A549 (cell line): ENCODE measurements around the gene PPOX. TPM values are rescaled to one million over a fixed set of nuclear protein-coding genes. Genes with fewer than 3 reads are reported as not detected.

Experiments used
- ATAC-seq, 2 experiments: fragments of 200-7000 bp in 1 of 2; fragments of >200 bp in 1 of 2; cut with Nextera tagmentation in 1 of 2; cut with Tn5 transposase in 1 of 2; 3 replicates each; pipeline versions ENCODE4 v1.8.0 to v1.9.1; 2018 to 2020; ENCODE audit warnings: mild to moderate bottlenecking in 1 of 2, moderate library complexity in 1 of 2
- CTCF ChIA-PET: fragments of 300-600 bp; sonication (Branson Sonifier 250); formaldehyde crosslinking; extraction: SDS; loops from one replicate; lab custom pipeline; 2021; ENCODE audit warnings: antibody characterized with exemption, inconsistent platforms; lab: Yijun Ruan, JAX
- POLR2A ChIA-PET: fragments of 350-600 bp; formaldehyde crosslinking; extraction: SDS; loops from one replicate; lab custom pipeline; 2021; ENCODE audit warnings: antibody characterized with exemption, inconsistent platforms; lab: Yijun Ruan, JAX
- DNase-seq, 2 experiments: peaks; one replicate each; pipeline versions ENCODE4 v3.0.0 to v3.0.0-alpha.2; 2011 to 2016; ENCODE audit warnings: low read depth in 1 of 2, low spot score in 1 of 2
- FAIRE-seq: peaks from 2 replicates; lab custom pipeline; 2011; peaks lifted over from hg19 to GRCh38; lab: Jason Lieb, UNC
- H3K27ac ChIP-seq, 2 experiments: fragments of >200 bp; sonication (Bioruptor Twin); formaldehyde crosslinking; 3 replicates each; pipeline ENCODE4 v1.5.1; 2016 to 2017
- H3K4me1 ChIP-seq: fragments of >200 bp; sonication (Bioruptor Twin); formaldehyde crosslinking; 3 replicates; pipeline ENCODE4 v1.6.1; 2016
- H3K4me2 ChIP-seq: fragments of >200 bp; sonication (Bioruptor Twin); formaldehyde crosslinking; 3 replicates; pipeline ENCODE4 v1.6.1; 2016
- H3K4me3 ChIP-seq: fragments of >200 bp; sonication (Bioruptor Twin); formaldehyde crosslinking; 3 replicates; pipeline ENCODE4 v1.5.1; 2016
- H3K9me3 ChIP-seq: fragments of >200 bp; sonication (Bioruptor Twin); formaldehyde crosslinking; 3 replicates; pipeline ENCODE4 v1.6.1; 2016
- CBX2 ChIP-seq: fragments of 200-600 bp; sonication (generic); IDR thresholded peaks from 2 replicates; pipeline ENCODE4 v1.6.1; 2016; ENCODE audit warnings: low read depth, mild to moderate bottlenecking, borderline replicate concordance
- CEBPB ChIP-seq, 2 experiments: fragments of >200 bp in 1 of 2; sonication (Bioruptor Twin) in 1 of 2; formaldehyde crosslinking in 1 of 2; IDR thresholded peaks; 2 replicates each; pipeline ENCODE4 v1.6.1; 2012 to 2016
- CHD4 ChIP-seq: fragments of 200-600 bp; sonication (generic); IDR thresholded peaks from 2 replicates; pipeline ENCODE4 v1.6.1; 2016; ENCODE audit warnings: antibody characterized with exemption, mild to moderate bottlenecking, borderline replicate concordance
- EHMT2 ChIP-seq: fragments of 200-600 bp; sonication (generic); IDR thresholded peaks from 2 replicates; pipeline ENCODE4 v1.6.1; 2016; ENCODE audit warnings: antibody characterized with exemption, low read depth, mild to moderate bottlenecking, moderate library complexity
- FOSL2 ChIP-seq, 2 experiments: fragments of 450-650 bp in 1 of 2; fragments of >200 bp in 1 of 2; sonication (Bioruptor Twin) in 1 of 2; formaldehyde crosslinking; IDR thresholded peaks; 2 replicates each; pipeline versions ENCODE4 v1.5.0 to v1.6.1; 2016 to 2020; ENCODE audit warnings: mild to moderate bottlenecking in 1 of 2, moderate library complexity in 1 of 2
- GATA3 ChIP-seq: IDR thresholded peaks from 2 replicates; pipeline ENCODE4 v1.6.1; 2012; ENCODE audit warnings: borderline replicate concordance
- HDAC2 ChIP-seq: fragments of 200-600 bp; sonication (generic); IDR thresholded peaks from 2 replicates; pipeline ENCODE4 v1.6.1; 2016
- HOXA7 ChIP-seq: fragments of 250-450 bp; sonication (Bioruptor Pico); IDR thresholded peaks from 2 replicates; pipeline ENCODE4 v1.5.0; 2020; ENCODE audit warnings: mild to moderate bottlenecking, moderate library complexity
- KDM5A ChIP-seq: fragments of 200-600 bp; sonication (generic); IDR thresholded peaks from 2 replicates; pipeline ENCODE4 v1.6.1; 2016; ENCODE audit warnings: antibody characterized with exemption, mild to moderate bottlenecking
- MAFK ChIP-seq: fragments of 450-650 bp; IDR thresholded peaks from 2 replicates; pipeline ENCODE4 v1.6.1; 2014; ENCODE audit not compliant: partially characterized antibody
- NFE2L2 ChIP-seq: fragments of 150-350 bp; conservative IDR thresholded peaks from 2 replicates; pipeline ENCODE4 v1.6.1; 2014; ENCODE audit warnings: low read length
- POLR2A ChIP-seq: IDR thresholded peaks from 2 replicates; pipeline ENCODE4 v1.6.1; 2012; ENCODE audit warnings: mild to moderate bottlenecking, low read length
- SMC3 ChIP-seq: fragments of >200 bp; sonication (Bioruptor Twin); formaldehyde crosslinking; IDR thresholded peaks from 3 replicates; pipeline ENCODE4 v1.6.1; 2018; ENCODE audit warnings: inconsistent platforms
- ZC3H11A ChIP-seq: fragments of 450-650 bp; IDR thresholded peaks from 2 replicates; pipeline ENCODE4 v1.6.1; 2014; ENCODE audit warnings: antibody characterized with exemption, mild to moderate bottlenecking
- ZFP36 ChIP-seq: fragments of 450-650 bp; IDR thresholded peaks from 2 replicates; pipeline ENCODE4 v1.6.1; 2014; ENCODE audit warnings: borderline replicate concordance; ENCODE audit not compliant: partially characterized antibody
- WGBS: methylation state at CpG from one replicate; pipeline ENCODE4 v1.1.6; 2017; ENCODE audit errors: missing lambda C conversion rate; 5-methylcytosine and 5-hydroxymethylcytosine counted together
- polyA plus RNA-seq, 4 experiments: library from polyadenylated mRNA; depleted of rRNA in 3 of 4; stranded (reverse); fragments of >200 nt; fragmentation: RNase III in 1 of 4; extraction: RNeasy Plus Mini Kit Qiagen cat#74134 plus additional on column Dnase treatment in 1 of 4; gene quantifications; 2 replicates in 3 of 4; 3 replicates in 1 of 4; pipeline ENCODE4 v1.2.3, GENCODE V29; 2011 to 2017
- TF ChIP-seq, protein P1 (sequence below): fragments of 150-350 bp; IDR thresholded peaks from 2 replicates; pipeline ENCODE4 v1.6.1; 2014; ENCODE audit warnings: low read depth, mild to moderate bottlenecking, low read length
- TF ChIP-seq, protein P2 (sequence below): fragments of 250-450 bp; sonication (Bioruptor Pico); IDR thresholded peaks from 2 replicates; pipeline ENCODE4 v1.5.0; 2020; ENCODE audit warnings: low read depth, mild to moderate bottlenecking, moderate library complexity
- TF ChIP-seq, protein P3 (sequence below): fragments of >200 bp; sonication (Bioruptor Twin); formaldehyde crosslinking; IDR thresholded peaks from 2 replicates; pipeline ENCODE4 v1.6.1; 2016
- TF ChIP-seq, protein P4 (sequence below): IDR thresholded peaks from 2 replicates; pipeline ENCODE4 v1.6.1; 2012
- TF ChIP-seq, protein P5 (sequence below): fragments of 250-450 bp; sonication (Bioruptor Pico); IDR thresholded peaks from 2 replicates; pipeline ENCODE4 v1.5.0; 2021; ENCODE audit warnings: mild to moderate bottlenecking, moderate library complexity, borderline replicate concordance

Gene PPOX
- polyA plus RNA-seq, 2 of the 4 experiments (the other 2 are of a cell fraction), result 13.8 to 14.1 TPM

DNA sequence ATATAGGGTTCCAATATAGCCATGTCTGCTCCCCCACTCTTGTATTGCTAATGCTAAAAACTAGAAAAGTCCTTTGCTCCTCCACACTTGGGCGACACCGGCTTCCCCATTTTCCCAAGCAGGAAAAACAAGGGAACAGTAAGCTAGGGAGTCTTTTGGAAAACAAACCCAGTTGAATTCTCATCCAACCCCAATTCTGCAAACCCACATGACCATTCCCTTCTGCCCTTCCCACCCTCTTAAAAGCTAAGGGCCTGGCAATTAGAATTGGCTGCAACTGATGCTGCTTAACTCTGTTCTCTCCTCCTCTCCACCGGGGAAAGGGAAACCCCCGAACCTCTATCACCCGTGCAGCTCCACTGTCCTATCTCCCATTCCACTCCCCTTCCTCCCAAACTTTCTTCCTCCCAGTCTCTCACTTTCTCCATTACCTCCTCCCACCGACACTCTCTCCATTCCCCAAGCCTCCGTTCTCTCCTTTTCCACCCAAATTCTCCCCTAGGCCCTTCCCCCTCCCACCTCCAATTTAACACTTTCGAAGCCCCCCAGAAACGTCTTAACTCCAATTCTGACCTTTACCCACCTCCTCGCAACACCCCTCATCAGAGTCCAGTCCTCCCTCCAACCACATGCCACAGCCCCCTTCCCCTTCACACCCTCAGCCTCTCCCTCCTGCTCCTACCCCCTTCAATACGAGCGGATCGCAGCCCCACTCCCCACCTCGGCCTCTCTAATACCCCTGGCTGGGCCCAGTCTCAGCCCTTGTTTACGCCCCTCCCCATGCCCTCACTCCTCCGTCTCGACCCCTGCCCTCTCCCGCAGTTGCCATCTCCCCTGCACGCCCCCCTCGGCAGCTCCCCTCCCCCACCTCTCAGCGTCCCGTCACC is 34.5 kb upstream of the PPOX start:
- TF ChIP-seq, protein P1, sequence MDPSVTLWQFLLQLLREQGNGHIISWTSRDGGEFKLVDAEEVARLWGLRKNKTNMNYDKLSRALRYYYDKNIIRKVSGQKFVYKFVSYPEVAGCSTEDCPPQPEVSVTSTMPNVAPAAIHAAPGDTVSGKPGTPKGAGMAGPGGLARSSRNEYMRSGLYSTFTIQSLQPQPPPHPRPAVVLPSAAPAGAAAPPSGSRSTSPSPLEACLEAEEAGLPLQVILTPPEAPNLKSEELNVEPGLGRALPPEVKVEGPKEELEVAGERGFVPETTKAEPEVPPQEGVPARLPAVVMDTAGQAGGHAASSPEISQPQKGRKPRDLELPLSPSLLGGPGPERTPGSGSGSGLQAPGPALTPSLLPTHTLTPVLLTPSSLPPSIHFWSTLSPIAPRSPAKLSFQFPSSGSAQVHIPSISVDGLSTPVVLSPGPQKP, result no peak
- TF ChIP-seq KDM5A, result no peak
- TF ChIP-seq NFE2L2, result no peak
- no peak for TF ChIP-seq ZFP36
- TF ChIP-seq FOSL2 (IDR thresholded peaks at IDR 0.05), result no peak
- TF ChIP-seq FOSL2 (CRISPR knock-in tag; IDR thresholded peaks at IDR 0.05), result no peak
- TF ChIP-seq, protein P2, sequence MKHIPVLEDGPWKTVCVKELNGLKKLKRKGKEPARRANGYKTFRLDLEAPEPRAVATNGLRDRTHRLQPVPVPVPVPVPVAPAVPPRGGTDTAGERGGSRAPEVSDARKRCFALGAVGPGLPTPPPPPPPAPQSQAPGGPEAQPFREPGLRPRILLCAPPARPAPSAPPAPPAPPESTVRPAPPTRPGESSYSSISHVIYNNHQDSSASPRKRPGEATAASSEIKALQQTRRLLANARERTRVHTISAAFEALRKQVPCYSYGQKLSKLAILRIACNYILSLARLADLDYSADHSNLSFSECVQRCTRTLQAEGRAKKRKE (CRISPR knock-in tag), result no peak
- TF ChIP-seq SMC3, result no peak
- TF ChIP-seq HOXA7 (CRISPR knock-in tag), result no peak
- no peak for TF ChIP-seq POLR2A
- TF ChIP-seq ZC3H11A, result no peak
- TF ChIP-seq CHD4, result no peak
- no peak for TF ChIP-seq CBX2
- TF ChIP-seq, protein P3, sequence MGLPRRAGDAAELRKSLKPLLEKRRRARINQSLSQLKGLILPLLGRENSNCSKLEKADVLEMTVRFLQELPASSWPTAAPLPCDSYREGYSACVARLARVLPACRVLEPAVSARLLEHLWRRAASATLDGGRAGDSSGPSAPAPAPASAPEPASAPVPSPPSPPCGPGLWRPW, result no peak
- TF ChIP-seq, protein P4, sequence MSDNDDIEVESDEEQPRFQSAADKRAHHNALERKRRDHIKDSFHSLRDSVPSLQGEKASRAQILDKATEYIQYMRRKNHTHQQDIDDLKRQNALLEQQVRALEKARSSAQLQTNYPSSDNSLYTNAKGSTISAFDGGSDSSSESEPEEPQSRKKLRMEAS, result no peak
- TF ChIP-seq HDAC2, result no peak
- TF ChIP-seq, protein P5, sequence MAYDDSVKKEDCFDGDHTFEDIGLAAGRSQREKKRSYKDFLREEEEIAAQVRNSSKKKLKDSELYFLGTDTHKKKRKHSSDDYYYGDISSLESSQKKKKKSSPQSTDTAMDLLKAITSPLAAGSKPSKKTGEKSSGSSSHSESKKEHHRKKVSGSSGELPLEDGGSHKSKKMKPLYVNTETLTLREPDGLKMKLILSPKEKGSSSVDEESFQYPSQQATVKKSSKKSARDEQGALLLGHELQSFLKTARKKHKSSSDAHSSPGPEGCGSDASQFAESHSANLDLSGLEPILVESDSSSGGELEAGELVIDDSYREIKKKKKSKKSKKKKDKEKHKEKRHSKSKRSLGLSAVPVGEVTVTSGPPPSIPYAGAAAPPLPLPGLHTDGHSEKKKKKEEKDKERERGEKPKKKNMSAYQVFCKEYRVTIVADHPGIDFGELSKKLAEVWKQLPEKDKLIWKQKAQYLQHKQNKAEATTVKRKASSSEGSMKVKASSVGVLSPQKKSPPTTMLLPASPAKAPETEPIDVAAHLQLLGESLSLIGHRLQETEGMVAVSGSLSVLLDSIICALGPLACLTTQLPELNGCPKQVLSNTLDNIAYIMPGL (CRISPR knock-in tag), result no peak
- no peak for TF ChIP-seq EHMT2
- no peak for TF ChIP-seq CEBPB (IDR thresholded peaks at IDR 0.05)
- no peak for TF ChIP-seq GATA3
- no peak for TF ChIP-seq MAFK
- TF ChIP-seq, all 56 proteins: peak for 0
- peak overlapping the region; percentile 67 for H3K4me3 ChIP-seq
- peaks cover 20% of the 10 kb centered on the region for H3K4me1 ChIP-seq
- peak overlapping the region; percentile 88 for H3K4me2 ChIP-seq
- CTCF ChIA-PET, result interaction anchor here (0.9 to 3.6 kb wide), 4 partner anchors 26 to 60 kb away, joined by 3 to 12 read pairs (median 6); partner anchors contain the start of genes KLHDC9 and PPOX
- POLR2A ChIA-PET, result interaction anchor here (0.7 to 2.6 kb wide), 10 partner anchors 8 to 118 kb away, joined by 3 to 30 read pairs (median 6); partner anchors contain the start of genes F11R, KLHDC9, NIT1 and PFDN2
- 17% methylated on average over 15 of the region's 22 CpGs for WGBS
- FAIRE-seq, result no peak
- ATAC-seq, result peak; percentile 4 to 32; a peak in 5 of 6 replicates
- H3K27ac ChIP-seq, result peak overlapping the region; percentile 93 to 95
- no peak for DNase-seq
- no peaks in the 10 kb centered on the region for H3K9me3 ChIP-seq
